B cell (primary cell): Measurements from ENCODE around the gene MICALL1. TPM values are rescaled to one million over a fixed set of nuclear protein-coding genes. Genes with fewer than 3 reads are reported as not detected.

Experiments
- ATAC-seq: fragments of 200-7000 bp; cut with Tn5 transposase; one replicate; pipeline ENCODE4 v1.10.0; 2021; ENCODE audit warnings: low read depth, mild to moderate bottlenecking, moderate number of reproducible peaks, moderate library complexity
- CTCF ChIA-PET: fragments of 350-600 bp; sonication (Branson Sonifier 250); formaldehyde crosslinking; loops from one replicate; lab custom pipeline; 2021; ENCODE audit warnings: antibody characterized with exemption, inconsistent platforms; lab: Charles Lee
- POLR2A ChIA-PET: fragments of 350-600 bp; sonication (Branson Sonifier 250); formaldehyde crosslinking; loops from one replicate; lab custom pipeline; 2021; ENCODE audit warnings: antibody characterized with exemption; lab: Charles Lee
- DNase-seq: peaks from one replicate; pipeline ENCODE4 v3.0.0; 2013
- H2AFZ ChIP-seq: 2 replicates; pipeline ENCODE4 v1.6.1; 2012; ENCODE audit warnings: mild to moderate bottlenecking, low read depth, low read length; ENCODE audit not compliant: insufficient read depth, poor library complexity, severe bottlenecking
- H3K27ac ChIP-seq, 2 donors: 1 replicate in 1 of 2; 2 replicates in 1 of 2; pipeline ENCODE4 v1.5.1; 2012 to 2013; ENCODE audit warnings: low read length in 2 of 2, mild to moderate bottlenecking in 2 of 2, moderate library complexity in 1 of 2
- H3K27me3 ChIP-seq, 4 experiments: fragments of 200-600 bp in 1 of 4; sonication (generic) in 1 of 4; replicated peaks in 1 of 4; 1 replicate in 2 of 4; 2 replicates in 2 of 4; pipeline versions ENCODE4 v1.6.1 to v1.7.0; 2013 to 2016; ENCODE audit warnings: low read length in 3 of 4, mild to moderate bottlenecking in 2 of 4, mixed read lengths in 1 of 4, moderate library complexity in 1 of 4; ENCODE audit not compliant: insufficient read depth in 4 of 4, control insufficient read depth in 3 of 4; ENCODE audit errors: control extremely low read depth in 1 of 4
- H3K36me3 ChIP-seq, 2 experiments: replicated peaks in 1 of 2; 1 replicate in 1 of 2; 2 replicates in 1 of 2; pipeline versions ENCODE4 v1.6.1 to v1.7.1; 2013; ENCODE audit warnings: low read length in 1 of 2; ENCODE audit not compliant: insufficient read depth in 2 of 2, control insufficient read depth in 1 of 2; ENCODE audit errors: control extremely low read depth in 1 of 2, extremely low read depth in 1 of 2
- H3K4me1 ChIP-seq, 2 donors: fragments of 200-600 bp in 1 of 2; sonication (generic) in 1 of 2; 1 replicate in 1 of 2; 2 replicates in 1 of 2; pipeline versions ENCODE4 v1.5.1 to v1.6.1; 2013 to 2017; ENCODE audit warnings: low read length in 2 of 2; ENCODE audit not compliant: control insufficient read depth in 2 of 2, insufficient read depth in 2 of 2
- H3K4me2 ChIP-seq: replicated peaks from 2 replicates; pipeline ENCODE3; 2012; ENCODE audit warnings: mild to moderate bottlenecking, low read depth, low read length; ENCODE audit not compliant: poor library complexity, severe bottlenecking
- H3K4me3 ChIP-seq, 5 experiments: fragments of 200-600 bp in 1 of 5; sonication (generic) in 1 of 5; 1 replicate in 3 of 5; 2 replicates in 2 of 5; pipeline versions ENCODE4 v1.5.1 to v1.7.0; 2011 to 2016; ENCODE audit warnings: low read length in 4 of 5, mild to moderate bottlenecking in 4 of 5, low read depth in 2 of 5, control low read depth in 1 of 5, moderate library complexity in 1 of 5; ENCODE audit not compliant: insufficient read depth in 1 of 5; ENCODE audit errors: control extremely low read depth in 1 of 5, extremely low read depth in 1 of 5
- H3K79me2 ChIP-seq: fragments of 200-600 bp; sonication (generic); one replicate; pipeline ENCODE4 v1.6.0; 2016; ENCODE audit warnings: low read length; ENCODE audit not compliant: control insufficient read depth, insufficient read depth
- H3K9ac ChIP-seq: fragments of 200-600 bp; sonication (generic); 2 replicates; pipeline ENCODE4 v1.6.1; 2017; ENCODE audit warnings: mild to moderate bottlenecking, low read length, moderate library complexity
- H3K9me3 ChIP-seq, 3 donors: one replicate each; pipeline versions ENCODE4 v1.6.1 to v1.7.1; 2013; ENCODE audit warnings: low read length in 2 of 3; ENCODE audit not compliant: control insufficient read depth in 2 of 3, insufficient read depth in 1 of 3; ENCODE audit errors: control extremely low read depth in 1 of 3
- H4K20me1 ChIP-seq: 2 replicates; pipeline ENCODE4 v1.6.0; 2012; ENCODE audit warnings: mild to moderate bottlenecking, low read length; ENCODE audit not compliant: insufficient read depth, control insufficient read depth, poor library complexity, severe bottlenecking
- H3K27ac Mint-ChIP-seq: one replicate; pipeline ENCODE4 v1.8.0; 2021; ENCODE audit warnings: mixed read lengths
- H3K27me3 Mint-ChIP-seq: one replicate; pipeline ENCODE4 v1.8.0; 2021; ENCODE audit warnings: mixed read lengths
- H3K4me1 Mint-ChIP-seq: one replicate; pipeline ENCODE4 v1.8.0; 2021; ENCODE audit warnings: mixed read lengths
- H3K4me3 Mint-ChIP-seq: one replicate; pipeline ENCODE4 v1.8.0; 2021; ENCODE audit warnings: mixed read lengths
- H3K9me3 Mint-ChIP-seq: one replicate; pipeline ENCODE4 v1.8.0; 2022; ENCODE audit warnings: mixed read lengths; ENCODE audit not compliant: insufficient read depth
- EZH2 ChIP-seq: IDR thresholded peaks from 2 replicates; pipeline ENCODE4 v1.6.1; 2012; ENCODE audit warnings: borderline replicate concordance, low read depth, mild to moderate bottlenecking, moderate library complexity, low read length; ENCODE audit not compliant: insufficient read depth, poor library complexity, severe bottlenecking
- WGBS: methylation state at CpG from one replicate; pipeline ENCODE4 v1.1.5; 2013; ENCODE audit warnings: missing lambda C conversion rate; ENCODE audit not compliant: insufficient coverage; 5-methylcytosine and 5-hydroxymethylcytosine counted together
- intact Hi-C: fragments of 100-400 bp; cut with micrococcal nuclease; formaldehyde crosslinking; loops from one replicate; pipeline ENCODE4 v1.10.0; 2022
- polyA plus RNA-seq: library from polyadenylated mRNA; depleted of rRNA; stranded (reverse); fragments of >200 nt; gene quantifications from 2 replicates; pipeline ENCODE4 v1.2.3, GENCODE V29; 2012
- total RNA-seq, 2 donors: library from RNA; stranded (reverse); fragments of 120-200 nt in 1 of 2; gene quantifications; 1 replicate in 1 of 2; 2 replicates in 1 of 2; pipeline versions ENCODE4 v1.2.3 to v1.2.4, GENCODE V29; 2013 to 2022
- TF ChIP-seq, protein P1 (sequence below): fragments of 200-600 bp; IDR thresholded peaks from one replicate; pipeline ENCODE4 v1.8.0; 2022; ENCODE audit warnings: antibody characterized with exemption, mild to moderate bottlenecking

MICALL1 gene
- total and polyA plus RNA-seq, 2 donors (not counting 1 experiment from before 2014, with no cell fraction given), result 21.0 to 34.9 TPM

GRCh38 chr22:37942133-37942532 lies 36.0 kb downstream of the MICALL1 start:
- H3K9ac ChIP-seq, result no peak overlapping the region
- H4K20me1 ChIP-seq, result no peaks in the 10 kb centered on the region
- no peak for ATAC-seq
- Mint-ChIP-seq H3K27me3 (no peaks in the 10 kb centered on the region), H3K9me3 (no peaks in the 10 kb centered on the region), H3K4me3 (no peak overlapping the region), H3K4me1 (no peaks in the 10 kb centered on the region), H3K27ac (no peak overlapping the region)
- no peak overlapping the region for H3K4me2 ChIP-seq
- no peaks in the 10 kb centered on the region for H3K79me2 ChIP-seq
- TF ChIP-seq, protein P1, sequence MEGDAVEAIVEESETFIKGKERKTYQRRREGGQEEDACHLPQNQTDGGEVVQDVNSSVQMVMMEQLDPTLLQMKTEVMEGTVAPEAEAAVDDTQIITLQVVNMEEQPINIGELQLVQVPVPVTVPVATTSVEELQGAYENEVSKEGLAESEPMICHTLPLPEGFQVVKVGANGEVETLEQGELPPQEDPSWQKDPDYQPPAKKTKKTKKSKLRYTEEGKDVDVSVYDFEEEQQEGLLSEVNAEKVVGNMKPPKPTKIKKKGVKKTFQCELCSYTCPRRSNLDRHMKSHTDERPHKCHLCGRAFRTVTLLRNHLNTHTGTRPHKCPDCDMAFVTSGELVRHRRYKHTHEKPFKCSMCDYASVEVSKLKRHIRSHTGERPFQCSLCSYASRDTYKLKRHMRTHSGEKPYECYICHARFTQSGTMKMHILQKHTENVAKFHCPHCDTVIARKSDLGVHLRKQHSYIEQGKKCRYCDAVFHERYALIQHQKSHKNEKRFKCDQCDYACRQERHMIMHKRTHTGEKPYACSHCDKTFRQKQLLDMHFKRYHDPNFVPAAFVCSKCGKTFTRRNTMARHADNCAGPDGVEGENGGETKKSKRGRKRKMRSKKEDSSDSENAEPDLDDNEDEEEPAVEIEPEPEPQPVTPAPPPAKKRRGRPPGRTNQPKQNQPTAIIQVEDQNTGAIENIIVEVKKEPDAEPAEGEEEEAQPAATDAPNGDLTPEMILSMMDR, result no peak
- TF ChIP-seq EZH2, result no peak
- intact Hi-C loops, result no loop called here
- no peaks in the 10 kb centered on the region for H3K27me3 ChIP-seq
- H3K4me1 ChIP-seq, result no peaks in the 10 kb centered on the region
- H3K36me3 ChIP-seq, result peaks cover 2 to 20% of the 10 kb centered on the region in 2 experiments
- no peak overlapping the region for H3K27ac ChIP-seq
- POLR2A ChIA-PET, result no interaction called here
- no peak overlapping the region for H3K4me3 ChIP-seq
- H2AFZ ChIP-seq, result no peak overlapping the region
- DNase-seq, result no peak
- 94% methylated on average over 8 of the region's 8 CpGs for WGBS
- CTCF ChIA-PET, result interaction anchor here (0.6 to 1.6 kb wide), 2 partner anchors 36 to 330 kb away, joined by 3 to 7 read pairs; partner anchors contain the start of gene MICALL1
- H3K9me3 ChIP-seq, result no peaks in the 10 kb centered on the region

- Histone ChIP-seq H2AFZ (no peak overlapping the region), H3K4me1 (no peaks in the 10 kb centered on the region), H3K4me2 (no peak overlapping the region), H3K9ac (no peak overlapping the region), H4K20me1 (no peaks in the 10 kb centered on the region), H3K36me3 (peaks cover 2 to 15% of the 10 kb centered on the region in 2 experiments), H3K27ac (no peak overlapping the region), H3K4me3 (no peak overlapping the region), H3K9me3 (no peaks in the 10 kb centered on the region), H3K79me2 (no peaks in the 10 kb centered on the region), H3K27me3 (no peaks in the 10 kb centered on the region)
- Mint-ChIP-seq H3K4me1 (no peaks in the 10 kb centered on the region), H3K27me3 (no peaks in the 10 kb centered on the region), H3K4me3 (no peak overlapping the region), H3K27ac (no peak overlapping the region), H3K9me3 (no peaks in the 10 kb centered on the region)
- ATAC-seq (no peak), DNase-seq (no peak)
- POLR2A ChIA-PET, result no interaction called here
- 99% methylated on average over 9 of the region's 12 CpGs for WGBS
- CTCF ChIA-PET, result interaction anchor here (0.7 to 1.6 kb wide), 2 partner anchors 37 to 124 kb away, joined by 3 to 7 read pairs; partner anchors contain the start of gene MICALL1
- intact Hi-C loops, result no loop called here
- TF ChIP-seq, protein P1, result no peak
- TF ChIP-seq EZH2, result no peak
These were observed 37.2 kb downstream of the MICALL1 start for GRCh38 chr22:37943136-37943824.
